ENCODE measurements around the gene PSME3. TPM values are rescaled to one million over a fixed set of nuclear protein-coding genes. Genes with fewer than 3 reads are reported as not detected.

The PSME3 gene
- total and polyA plus RNA-seq, 2 of the 13 experiments (the other 11 are each of a cell fraction or from before 2014, with no cell fraction given), result 66.3 to 135 TPM

- TF ChIP-seq ATF7 (IDR thresholded peaks at IDR 0.05), result no peak
- peak; percentile 41; the same call in 1 of the 2 replicates for TF ChIP-seq ATF7 (CRISPR knock-in tag; IDR thresholded peaks at IDR 0.05)
- peak; percentile 95 for TF ChIP-seq ZNF574 (CRISPR knock-in tag; IDR thresholded peaks at IDR 0.05)
- no peak for TF ChIP-seq TRIM22 (IDR thresholded peaks at IDR 0.05)
- peak; percentile 92; the same call in 1 of the 2 replicates for TF ChIP-seq ZNF83 (CRISPR knock-in tag; IDR thresholded peaks at IDR 0.05; ENCODE audit: borderline replicate concordance)
- TF ChIP-seq SAFB2 (CRISPR knock-in tag; IDR thresholded peaks at IDR 0.05; ENCODE audit: borderline replicate concordance, low read depth), result peak; percentile 72; the same call in 1 of the 2 replicates
- TF ChIP-seq ZNF605 (CRISPR knock-in tag; IDR thresholded peaks at IDR 0.05), result peak; percentile 93
- TF ChIP-seq MLX (CRISPR knock-in tag; IDR thresholded peaks at IDR 0.05), result 0 out of 2 replicates have a peak, but pooled peaks have one; percentile 29
- no peak for TF ChIP-seq HMG20A (CRISPR knock-in tag; IDR thresholded peaks at IDR 0.05; ENCODE audit: borderline replicate concordance)
- TF ChIP-seq PPARG (CRISPR knock-in tag; conservative IDR thresholded peaks at IDR 0.05), result peak; percentile 22; the same call in 1 of the 2 replicates
- peak; percentile 75 for TF ChIP-seq HOXA5 (CRISPR knock-in tag; IDR thresholded peaks at IDR 0.05)
- TF ChIP-seq PLRG1 (conservative IDR thresholded peaks at IDR 0.05), result no peak
- TF ChIP-seq XRCC5 (optimal IDR thresholded peaks at IDR 0.05; ENCODE audit: low read length), result peak; percentile 96
- TF ChIP-seq SMAD1 (CRISPR knock-in tag; IDR thresholded peaks at IDR 0.05; ENCODE audit: borderline replicate concordance, low read depth), result peak; percentile 99
- TF ChIP-seq ATF6 (CRISPR knock-in tag; conservative IDR thresholded peaks at IDR 0.05), result peak; percentile 81; the same call in 1 of the 2 replicates
- 0 out of 2 replicates have a peak, but pooled peaks have one; percentile 57 for TF ChIP-seq NFRKB (IDR thresholded peaks at IDR 0.05)
- TF ChIP-seq KLF11 (CRISPR knock-in tag; IDR thresholded peaks at IDR 0.05), result peak; percentile 96
- peak; percentile 98 for TF ChIP-seq ZXDC (CRISPR knock-in tag; IDR thresholded peaks at IDR 0.05)
Measured at GRCh38 chr17:42798383-42799380, 34.5 kb upstream of the PSME3 start, which contains the start of the genes CNTD1 and COA3 (continued).

All from HepG2 (cell line).